HepG2 (cell line): ENCODE data around the gene FAM118A. TPM values are rescaled to one million over a fixed set of nuclear protein-coding genes. Genes with fewer than 3 reads are reported as not detected.

Experiments
- ATAC-seq: fragments of 200-7000 bp; cut with Tn5 transposase; 3 replicates; pipeline ENCODE4 v1.9.1; 2020; ENCODE audit warnings: mild to moderate bottlenecking, moderate library complexity
- BruUV-seq: library from RNA; stranded (reverse); fragments of 400-500 nt; replicated peaks from 2 replicates; lab custom pipeline; 2021; lab: Mats Ljungman, UMichigan
- CTCF ChIA-PET: fragments of 300-600 bp; formaldehyde crosslinking; extraction: SDS; loops from one replicate; lab custom pipeline; 2021; ENCODE audit warnings: low total read pairs, inconsistent platforms, low intra/inter-chr PET ratio; lab: Yijun Ruan, JAX
- POLR2A ChIA-PET: fragments of 350-600 bp; sonication (Branson Sonifier 250); formaldehyde crosslinking; loops from one replicate; lab custom pipeline; 2020; ENCODE audit warnings: antibody characterized with exemption, inconsistent platforms; lab: Yijun Ruan, JAX
- DNase-seq: peaks from one replicate; pipeline ENCODE4 v3.0.0-alpha.2; 2015; ENCODE audit warnings: low spot score
- FAIRE-seq: peaks from 3 replicates; lab custom pipeline; 2011; peaks lifted over from hg19 to GRCh38; lab: Jason Lieb, UNC
- H2AFZ ChIP-seq: one replicate; pipeline ENCODE4 v1.6.1; 2011; ENCODE audit warnings: low read length, inconsistent platforms
- H3K27ac ChIP-seq: fragments of 300-600 bp; 3 replicates; pipeline ENCODE4 v1.8.0; 2011; ENCODE audit warnings: mixed run types, mild to moderate bottlenecking, mixed read lengths, low read length, inconsistent platforms; ENCODE audit not compliant: insufficient read depth; ENCODE audit errors: extremely low read length
- H3K27me3 ChIP-seq, 2 experiments: fragments of 200-600 bp in 1 of 2; 2 replicates in 1 of 2; 3 replicates in 1 of 2; pipeline versions ENCODE4 v1.6.0 to v1.8.0; 2011; ENCODE audit warnings: low read length in 2 of 2, mild to moderate bottlenecking in 2 of 2, moderate library complexity in 2 of 2, inconsistent platforms in 1 of 2; ENCODE audit not compliant: insufficient read depth in 2 of 2, control insufficient read depth in 1 of 2
- H3K36me3 ChIP-seq, 2 experiments: fragments of 200-600 bp in 1 of 2; replicated peaks in 1 of 2; 2 replicates in 1 of 2; 3 replicates in 1 of 2; pipeline versions ENCODE4 v1.5.1 to v1.8.0; 2011; ENCODE audit warnings: low read length in 2 of 2, inconsistent platforms in 1 of 2; ENCODE audit not compliant: insufficient read depth in 2 of 2, control insufficient read depth in 1 of 2
- H3K4me1 ChIP-seq: 2 replicates; pipeline ENCODE4 v1.5.1; 2012; ENCODE audit warnings: low read length, inconsistent platforms; ENCODE audit not compliant: insufficient read depth
- H3K4me2 ChIP-seq: 2 replicates; pipeline ENCODE4 v1.6.0; 2011; ENCODE audit warnings: low read depth, low read length, inconsistent platforms
- H3K4me3 ChIP-seq, 3 experiments: fragments of 200-600 bp in 1 of 3; sonication (generic), shearing (Covaris generic) in 1 of 3; replicated peaks in 1 of 3; 2 replicates each; pipeline ENCODE4 v1.5.1; 2011 to 2016; ENCODE audit warnings: low read length in 3 of 3, inconsistent platforms in 2 of 3, low read depth in 2 of 3, mild to moderate bottlenecking in 2 of 3, control low read depth in 1 of 3, mixed read lengths in 1 of 3; ENCODE audit not compliant: insufficient read depth in 1 of 3
- H3K79me2 ChIP-seq: one replicate; pipeline ENCODE4 v1.6.1; 2011; ENCODE audit warnings: low read length, inconsistent platforms; ENCODE audit not compliant: insufficient read depth
- H3K9ac ChIP-seq: 2 replicates; pipeline ENCODE4 v1.6.0; 2011; ENCODE audit warnings: mild to moderate bottlenecking, low read depth, low read length, inconsistent platforms; ENCODE audit not compliant: insufficient read depth
- H3K9me3 ChIP-seq: 2 replicates; pipeline ENCODE4 v1.5.1; 2012; ENCODE audit warnings: mild to moderate bottlenecking, low read length
- H4K20me1 ChIP-seq: 2 replicates; pipeline ENCODE4 v1.6.0; 2011; ENCODE audit warnings: inconsistent platforms, mild to moderate bottlenecking, low read length, moderate library complexity; ENCODE audit not compliant: insufficient read depth
- HOXA3 ChIP-seq: sonication (generic); formaldehyde crosslinking; IDR thresholded peaks from 2 replicates; pipeline ENCODE4 v1.5.0; 2020; ENCODE audit warnings: missing genetic modification reagents
- ZNF225 ChIP-seq: sonication (generic); formaldehyde crosslinking; IDR thresholded peaks from 2 replicates; pipeline ENCODE4 v1.4.0; 2020; ENCODE audit warnings: mild to moderate bottlenecking, missing genetic modification reagents
- ZNF790 ChIP-seq: sonication (generic); formaldehyde crosslinking; IDR thresholded peaks from 2 replicates; pipeline ENCODE4 v1.8.0; 2022; ENCODE audit warnings: missing genetic modification reagents, mild to moderate bottlenecking, borderline replicate concordance
- WGBS: methylation state at CpG from one replicate; pipeline ENCODE4 v1.1.6; 2017; ENCODE audit warnings: low lambda C conversion rate; 5-methylcytosine and 5-hydroxymethylcytosine counted together
- in situ Hi-C: cut with HindIII; loops from 2 replicates; pipeline ENCODE4 v1.10.0; 2017; ENCODE audit warnings: low pct_unique_long_range_greater_than_20kb; ENCODE audit not compliant: extremely low pct_ligation_motif_present
- intact Hi-C: fragments of 100-400 bp; cut with micrococcal nuclease; formaldehyde crosslinking; loops from one replicate; pipeline ENCODE4 v1.10.0; 2022; ENCODE audit not compliant: unreplicated experiment
- polyA plus RNA-seq, 8 experiments: library from polyadenylated mRNA; depleted of rRNA in 3 of 8; stranded (reverse) in 7 of 8; unstranded in 1 of 8; fragments of >200 nt; fragmentation: Illumina TruSeq in 4 of 8; extraction: Trizol in 4 of 8; gene quantifications; 2 replicates each; pipeline versions ENCODE4 v1.2.1 to v1.2.3, GENCODE V29; 2011 to 2016; ENCODE audit warnings: low read depth in 4 of 8, missing spikeins in 1 of 8, mixed read lengths in 1 of 8; ENCODE audit not compliant: insufficient read depth in 1 of 8
- total RNA-seq, 5 experiments: library from RNA; depleted of rRNA; stranded (reverse); fragments of >200 nt; fragmentation: Illumina TruSeq; extraction: Trizol; gene quantifications; 2 replicates each; pipeline ENCODE4 v1.2.3, GENCODE V29; 2016; ENCODE audit warnings: low read depth in 1 of 5
- TF ChIP-seq, protein P1 (sequence below): sonication (generic); formaldehyde crosslinking; IDR thresholded peaks from 2 replicates; pipeline ENCODE4 v1.4.0; 2020; ENCODE audit warnings: mild to moderate bottlenecking, missing genetic modification reagents
- TF ChIP-seq, protein P2 (sequence below): sonication (generic); formaldehyde crosslinking; IDR thresholded peaks from 2 replicates; pipeline ENCODE4 v1.4.0; 2020; ENCODE audit warnings: missing genetic modification reagents

Gene FAM118A
- total and polyA plus RNA-seq, 2 of the 13 experiments (the other 11 are each of a cell fraction or from before 2014, with no cell fraction given), result 36.7 to 48.2 TPM

GRCh38 chr22:45320357-45320976, 10.7 kb downstream of the FAM118A start (continued):
- TF ChIP-seq, protein P1, sequence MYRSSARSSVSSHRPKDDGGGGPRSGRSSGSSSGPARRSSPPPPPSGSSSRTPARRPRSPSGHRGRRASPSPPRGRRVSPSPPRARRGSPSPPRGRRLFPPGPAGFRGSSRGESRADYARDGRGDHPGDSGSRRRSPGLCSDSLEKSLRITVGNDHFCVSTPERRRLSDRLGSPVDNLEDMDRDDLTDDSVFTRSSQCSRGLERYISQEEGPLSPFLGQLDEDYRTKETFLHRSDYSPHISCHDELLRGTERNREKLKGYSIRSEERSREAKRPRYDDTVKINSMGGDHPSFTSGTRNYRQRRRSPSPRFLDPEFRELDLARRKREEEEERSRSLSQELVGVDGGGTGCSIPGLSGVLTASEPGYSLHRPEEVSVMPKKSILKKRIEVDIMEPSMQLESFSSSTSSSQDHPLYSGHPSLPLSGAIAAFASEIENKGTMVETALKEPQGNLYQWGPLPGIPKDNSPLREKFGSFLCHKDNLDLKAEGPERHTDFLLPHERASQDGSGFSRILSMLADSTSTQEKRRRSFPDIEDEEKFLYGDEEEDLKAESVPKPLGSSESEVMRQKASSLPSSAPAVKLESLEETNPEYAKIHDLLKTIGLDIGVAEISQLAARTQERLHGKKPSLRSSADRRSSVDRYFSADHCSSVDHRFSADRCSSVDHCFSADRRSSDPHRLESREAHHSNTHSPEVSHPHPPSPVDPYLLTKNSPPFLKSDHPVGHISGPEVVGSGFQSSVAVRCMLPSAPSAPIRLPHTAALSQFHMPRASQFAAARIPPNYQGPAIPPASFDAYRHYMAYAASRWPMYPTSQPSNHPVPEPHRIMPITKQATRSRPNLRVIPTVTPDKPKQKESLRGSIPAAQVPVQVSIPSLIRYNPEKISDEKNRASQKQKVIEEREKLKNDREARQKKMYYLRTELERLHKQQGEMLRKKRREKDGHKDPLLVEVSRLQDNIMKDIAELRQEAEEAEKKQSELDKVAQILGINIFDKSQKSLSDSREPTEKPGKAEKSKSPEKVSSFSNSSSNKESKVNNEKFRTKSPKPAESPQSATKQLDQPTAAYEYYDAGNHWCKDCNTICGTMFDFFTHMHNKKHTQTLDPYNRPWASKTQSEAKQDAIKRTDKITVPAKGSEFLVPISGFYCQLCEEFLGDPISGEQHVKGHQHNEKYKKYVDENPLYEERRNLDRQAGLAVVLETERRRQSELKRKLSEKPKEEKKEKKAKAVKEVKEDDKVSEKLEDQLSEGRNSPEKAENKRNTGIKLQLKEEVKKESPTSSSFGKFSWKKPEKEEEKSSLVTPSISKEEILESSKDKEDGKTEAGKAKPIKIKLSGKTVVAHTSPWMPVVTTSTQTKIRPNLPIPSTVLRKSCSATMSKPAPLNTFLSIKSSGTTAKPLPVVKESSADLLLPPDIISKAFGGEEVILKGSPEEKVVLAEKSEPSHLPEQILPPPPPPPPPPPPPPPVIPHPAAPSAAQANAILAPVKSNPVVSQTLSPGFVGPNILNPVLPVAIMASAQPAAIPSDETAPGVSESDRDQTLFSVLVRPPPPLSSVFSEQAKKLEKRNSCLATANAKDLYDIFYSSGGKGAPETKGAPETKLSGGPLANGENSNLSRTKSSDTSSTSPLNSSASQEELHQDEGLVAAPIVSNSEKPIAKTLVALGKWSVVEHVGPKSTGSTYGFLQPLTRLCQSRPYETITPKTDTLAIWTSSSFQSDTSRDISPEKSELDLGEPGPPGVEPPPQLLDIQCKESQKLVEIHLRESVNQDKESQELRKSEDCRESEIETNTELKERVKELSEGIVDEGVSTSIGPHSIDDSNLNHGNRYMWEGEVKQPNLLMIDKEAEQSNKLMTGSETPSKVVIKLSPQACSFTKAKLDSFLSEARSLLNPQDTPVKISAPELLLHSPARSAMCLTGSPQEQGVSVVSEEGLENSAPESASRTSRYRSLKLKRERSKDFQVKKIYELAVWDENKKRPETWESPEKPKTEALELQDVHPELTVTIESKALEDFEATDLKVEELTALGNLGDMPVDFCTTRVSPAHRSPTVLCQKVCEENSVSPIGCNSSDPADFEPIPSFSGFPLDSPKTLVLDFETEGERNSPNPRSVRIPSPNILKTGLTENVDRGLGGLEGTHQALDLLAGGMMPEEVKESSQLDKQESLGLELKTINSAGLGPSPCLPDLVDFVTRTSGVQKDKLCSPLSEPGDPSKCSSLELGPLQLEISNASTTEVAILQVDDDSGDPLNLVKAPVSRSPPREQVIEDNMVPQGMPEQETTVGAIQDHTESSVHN (CRISPR knock-in tag), result no peak
- TF ChIP-seq HOXA3 (CRISPR knock-in tag) (no peak), ZNF790 (CRISPR knock-in tag) (no peak), ZNF225 (no peak)

GRCh38 chr22:45321827-45322226, 12.1 kb downstream of the FAM118A start:
- Histone ChIP-seq H3K36me3 (peaks cover 24 to 47% of the 10 kb centered on the region in 2 experiments), H4K20me1 (peaks cover 15% of the 10 kb centered on the region), H3K4me1 (peaks cover 38% of the 10 kb centered on the region), H3K27me3 (no peaks in the 10 kb centered on the region)
- FAIRE-seq, result no peak
- intact Hi-C loops, result no loop called here
- TF ChIP-seq, protein P2, sequence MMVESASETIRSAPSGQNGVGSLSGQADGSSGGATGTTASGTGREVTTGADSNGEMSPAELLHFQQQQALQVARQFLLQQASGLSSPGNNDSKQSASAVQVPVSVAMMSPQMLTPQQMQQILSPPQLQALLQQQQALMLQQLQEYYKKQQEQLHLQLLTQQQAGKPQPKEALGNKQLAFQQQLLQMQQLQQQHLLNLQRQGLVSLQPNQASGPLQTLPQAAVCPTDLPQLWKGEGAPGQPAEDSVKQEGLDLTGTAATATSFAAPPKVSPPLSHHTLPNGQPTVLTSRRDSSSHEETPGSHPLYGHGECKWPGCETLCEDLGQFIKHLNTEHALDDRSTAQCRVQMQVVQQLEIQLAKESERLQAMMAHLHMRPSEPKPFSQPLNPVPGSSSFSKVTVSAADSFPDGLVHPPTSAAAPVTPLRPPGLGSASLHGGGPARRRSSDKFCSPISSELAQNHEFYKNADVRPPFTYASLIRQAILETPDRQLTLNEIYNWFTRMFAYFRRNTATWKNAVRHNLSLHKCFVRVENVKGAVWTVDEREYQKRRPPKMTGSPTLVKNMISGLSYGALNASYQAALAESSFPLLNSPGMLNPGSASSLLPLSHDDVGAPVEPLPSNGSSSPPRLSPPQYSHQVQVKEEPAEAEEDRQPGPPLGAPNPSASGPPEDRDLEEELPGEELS (CRISPR knock-in tag), result no peak
- TF ChIP-seq, all 625 proteins: peak for 0
- Histone ChIP-seq H3K4me3 (no peak overlapping the region), H3K9ac (no peak overlapping the region), H2AFZ (no peak overlapping the region), H3K27ac (no peak overlapping the region), H3K79me2 (peaks cover 65% of the 10 kb centered on the region), H3K9me3 (no peaks in the 10 kb centered on the region), H3K4me2 (no peak overlapping the region)
- no TSS peak for BruUV-seq
- 97% methylated on average over 11 of the region's 12 CpGs for WGBS
- ATAC-seq (no peak), DNase-seq (no peak)
- ChIA-PET POLR2A (no interaction called here), CTCF (no interaction called here)
- in situ Hi-C loops, result no loop called here
